ENCODE results near the gene ABAT.

DNA sequence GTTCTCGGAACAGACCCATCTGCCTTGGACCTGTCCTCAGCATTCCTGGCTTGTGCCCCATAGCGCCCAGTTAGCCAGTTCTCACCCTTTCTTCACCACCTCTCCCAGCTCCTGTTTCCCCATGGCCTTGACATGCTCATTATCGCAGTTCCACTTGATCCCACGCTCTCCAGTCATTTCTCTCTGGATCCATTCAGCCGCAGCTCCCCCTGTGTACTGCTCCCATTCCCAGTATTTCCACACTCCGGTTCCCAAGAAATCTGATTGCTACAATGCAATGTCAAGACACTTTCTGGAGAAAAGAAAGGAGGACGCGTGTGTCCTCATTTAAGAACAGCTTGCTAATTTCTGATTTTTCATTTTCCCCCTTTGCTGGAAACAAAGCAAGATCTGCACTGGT, 67.7 kb downstream of the ABAT start:
- TF ChIP-seq POLR2A (IDR thresholded peaks at IDR 0.05) (no peak), POLR2AphosphoS5 (IDR thresholded peaks at IDR 0.05) (no peak)
